NCI-H1930 (cell line): ENCODE measurements around the gene NXPH3.

Experiments used
- DNase-seq, 2 experiments: peaks; one replicate each; lab custom pipeline; 2025; lab: John Stamatoyannopoulos, UW

The NXPH3 gene

GRCh38 chr17:49629447-49629846 lies 53.8 kb downstream of the NXPH3 start:
- no peak for DNase-seq

GRCh38 chr17:49630113-49630900 lies 54.6 kb downstream of the NXPH3 start:
- DNase-seq: no peak

GRCh38 chr17:49631496-49631895 lies 55.8 kb downstream of the NXPH3 start:
- DNase-seq: no peak
